SHP77 treated with DMSO at 0.1 percent for 48 hours (cell line): ENCODE data around the gene ARSI.
"Not testable (repeated sequence)": the region's sequence is repeated elsewhere in the genome, so short reads cannot be mapped to it uniquely, and the experiment has no call there.

Experiments used
- DNase-seq: peaks from one replicate; lab custom pipeline; 2025; lab: John Stamatoyannopoulos, UW

The ARSI gene

GRCh38 chr5:150265870-150266383 is 36.8 kb downstream of the ARSI start:
- no peak for DNase-seq

GRCh38 chr5:150264667-150265603 is 37.8 kb downstream of the ARSI start:
- DNase-seq: no peak

- no peak for DNase-seq
Observed at GRCh38 chr5:150263801-150264621, 38.7 kb downstream of the ARSI start.

- DNase-seq: no peak
Observed at GRCh38 chr5:150263375-150263775, 39.3 kb downstream of the ARSI start.

GRCh38 chr5:150262502-150262901 is 40.2 kb downstream of the ARSI start:
- no peak for DNase-seq

GRCh38 chr5:150261231-150261630 is 41.5 kb downstream of the ARSI start:
- no peak for DNase-seq

- no peak for DNase-seq
Observed at GRCh38 chr5:150258130-150258529, 44.6 kb downstream of the ARSI start.

- no peak for DNase-seq
Observed at GRCh38 chr5:150257424-150257823, 45.3 kb downstream of the ARSI start.

GRCh38 chr5:150256410-150257064 is 46.2 kb downstream of the ARSI start:
- no peak for DNase-seq

GRCh38 chr5:150255659-150256409 is 46.9 kb downstream of the ARSI start:
- no peak for DNase-seq

- no peak for DNase-seq
Observed at GRCh38 chr5:150254774-150255173, 47.9 kb downstream of the ARSI start.

- no peak for DNase-seq
Observed at GRCh38 chr5:150254363-150254762, 48.3 kb downstream of the ARSI start.

- DNase-seq: no peak
Observed at GRCh38 chr5:150253416-150254208, 49.1 kb downstream of the ARSI start.

GRCh38 chr5:150252489-150252888 is 50.2 kb downstream of the ARSI start:
- no peak for DNase-seq

- no peak for DNase-seq
Observed at GRCh38 chr5:150251504-150251903, 51.2 kb downstream of the ARSI start.

- no peak for DNase-seq
Observed at GRCh38 chr5:150249744-150250143, 53.0 kb downstream of the ARSI start.

- no peak for DNase-seq
Observed at GRCh38 chr5:150248946-150249345, 53.8 kb downstream of the ARSI start.

GRCh38 chr5:150248493-150248892 is 54.2 kb downstream of the ARSI start:
- not testable (repeated sequence) for DNase-seq

GRCh38 chr5:150247726-150248125 is 55.0 kb downstream of the ARSI start:
- no peak for DNase-seq

GRCh38 chr5:150246835-150247234 is 55.9 kb downstream of the ARSI start:
- DNase-seq: no peak

- DNase-seq: no peak
Observed at GRCh38 chr5:150246429-150246828, 56.3 kb downstream of the ARSI start.
